ENCODE data around the gene CDH8.

The CDH8 gene

DNA sequence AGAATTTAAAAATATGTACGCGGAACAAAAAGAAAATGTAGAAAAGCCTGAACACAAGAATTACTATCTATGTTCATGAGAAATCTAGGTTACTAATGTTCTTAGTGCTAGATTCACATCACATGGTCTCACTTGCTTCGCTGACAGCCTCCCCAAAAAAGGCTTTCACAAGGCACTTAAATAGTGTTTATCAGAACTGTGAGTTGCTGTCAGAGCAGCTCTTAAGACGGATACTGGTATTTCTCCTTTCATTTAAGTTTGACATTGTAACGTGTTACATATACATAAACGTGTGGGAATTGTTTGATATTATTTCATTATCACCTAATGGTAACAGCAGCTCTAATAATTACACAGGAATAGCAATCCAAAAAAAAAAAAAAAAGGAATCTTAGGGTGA is 150.9 kb downstream of the CDH8 start:
- TF ChIP-seq, protein P1, sequence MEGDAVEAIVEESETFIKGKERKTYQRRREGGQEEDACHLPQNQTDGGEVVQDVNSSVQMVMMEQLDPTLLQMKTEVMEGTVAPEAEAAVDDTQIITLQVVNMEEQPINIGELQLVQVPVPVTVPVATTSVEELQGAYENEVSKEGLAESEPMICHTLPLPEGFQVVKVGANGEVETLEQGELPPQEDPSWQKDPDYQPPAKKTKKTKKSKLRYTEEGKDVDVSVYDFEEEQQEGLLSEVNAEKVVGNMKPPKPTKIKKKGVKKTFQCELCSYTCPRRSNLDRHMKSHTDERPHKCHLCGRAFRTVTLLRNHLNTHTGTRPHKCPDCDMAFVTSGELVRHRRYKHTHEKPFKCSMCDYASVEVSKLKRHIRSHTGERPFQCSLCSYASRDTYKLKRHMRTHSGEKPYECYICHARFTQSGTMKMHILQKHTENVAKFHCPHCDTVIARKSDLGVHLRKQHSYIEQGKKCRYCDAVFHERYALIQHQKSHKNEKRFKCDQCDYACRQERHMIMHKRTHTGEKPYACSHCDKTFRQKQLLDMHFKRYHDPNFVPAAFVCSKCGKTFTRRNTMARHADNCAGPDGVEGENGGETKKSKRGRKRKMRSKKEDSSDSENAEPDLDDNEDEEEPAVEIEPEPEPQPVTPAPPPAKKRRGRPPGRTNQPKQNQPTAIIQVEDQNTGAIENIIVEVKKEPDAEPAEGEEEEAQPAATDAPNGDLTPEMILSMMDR (IDR thresholded peaks at IDR 0.05; ENCODE audit: low read length, missing control alignments), result no peak
- H3K4me3 ChIP-seq (replicated peaks; ENCODE audit: low read depth, low read length), result no peak overlapping the region

DNA sequence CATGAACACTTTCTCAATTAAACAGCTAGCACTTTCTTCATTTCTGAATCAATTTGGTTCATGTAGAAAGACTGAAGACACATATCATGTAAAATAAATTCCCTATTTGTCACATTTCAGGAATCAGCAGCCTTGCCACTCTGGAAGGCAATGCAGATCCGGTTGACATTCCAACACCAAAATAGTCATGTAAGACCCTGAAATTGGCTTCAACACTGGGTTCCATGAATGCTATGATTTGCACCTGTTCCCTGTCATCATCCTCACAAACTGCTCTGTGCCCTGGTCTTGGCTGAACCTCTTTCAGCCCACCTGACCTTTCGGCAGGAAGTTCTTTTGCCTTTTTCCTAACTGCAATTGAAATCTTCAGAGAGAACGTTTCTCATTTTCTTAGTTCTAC is 156.9 kb downstream of the CDH8 start:
- H3K4me3 ChIP-seq (replicated peaks; ENCODE audit: low read depth, low read length), result no peak overlapping the region
- no peak for DNase-seq (ENCODE audit: low read depth)
- TF ChIP-seq, protein P1 (IDR thresholded peaks at IDR 0.05; ENCODE audit: low read length, missing control alignments), result no peak

More for the DNA sequence above, 150.9 kb downstream of the CDH8 start:
- DNase-seq (ENCODE audit: low read depth), result no peak

DNA sequence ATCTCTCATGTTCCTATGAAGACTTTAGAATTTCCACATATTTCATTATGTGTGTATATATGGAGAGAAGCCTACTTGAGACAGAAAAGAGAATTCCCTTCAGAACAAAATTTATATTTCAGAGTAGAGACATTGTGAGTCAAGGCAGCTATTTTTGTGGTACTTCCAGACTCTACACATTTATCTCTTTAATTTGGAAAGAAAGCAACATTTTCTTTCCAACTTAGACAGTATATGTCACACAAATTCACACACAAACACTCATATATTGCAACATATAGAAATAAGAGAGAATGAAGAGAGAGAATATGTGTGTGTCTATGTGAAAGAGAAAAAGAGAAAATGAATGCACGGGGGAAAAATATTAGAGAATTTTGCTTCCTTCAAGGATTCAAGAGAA is 158.8 kb downstream of the CDH8 start:
- DNase-seq (ENCODE audit: low read depth), result no peak
- H3K4me3 ChIP-seq (replicated peaks; ENCODE audit: low read depth, low read length), result no peak overlapping the region

DNA sequence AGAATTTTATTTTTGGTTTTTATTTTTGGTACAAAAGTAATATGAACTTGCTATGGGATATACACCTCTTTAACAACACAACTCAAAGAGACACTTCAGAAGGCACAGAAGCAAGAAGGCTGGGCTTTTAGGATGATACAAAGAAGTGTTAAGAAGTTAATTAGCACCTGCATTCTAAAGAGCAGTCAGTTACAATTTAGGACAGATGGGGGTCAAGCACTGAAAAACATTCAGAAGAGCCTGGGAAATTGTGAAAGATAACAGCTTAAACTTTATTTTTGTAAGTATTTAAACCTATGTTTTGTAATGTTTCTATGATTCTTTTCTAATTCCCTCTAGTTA is 163.5 kb downstream of the CDH8 start:
- TF ChIP-seq, protein P1 (IDR thresholded peaks at IDR 0.05; ENCODE audit: low read length, missing control alignments), result no peak
- H3K4me3 ChIP-seq (replicated peaks; ENCODE audit: low read depth, low read length), result no peak overlapping the region
- DNase-seq (ENCODE audit: low read depth), result no peak

More for the DNA sequence above, 158.8 kb downstream of the CDH8 start:
- TF ChIP-seq, protein P1 (IDR thresholded peaks at IDR 0.05; ENCODE audit: low read length, missing control alignments), result no peak

DNA sequence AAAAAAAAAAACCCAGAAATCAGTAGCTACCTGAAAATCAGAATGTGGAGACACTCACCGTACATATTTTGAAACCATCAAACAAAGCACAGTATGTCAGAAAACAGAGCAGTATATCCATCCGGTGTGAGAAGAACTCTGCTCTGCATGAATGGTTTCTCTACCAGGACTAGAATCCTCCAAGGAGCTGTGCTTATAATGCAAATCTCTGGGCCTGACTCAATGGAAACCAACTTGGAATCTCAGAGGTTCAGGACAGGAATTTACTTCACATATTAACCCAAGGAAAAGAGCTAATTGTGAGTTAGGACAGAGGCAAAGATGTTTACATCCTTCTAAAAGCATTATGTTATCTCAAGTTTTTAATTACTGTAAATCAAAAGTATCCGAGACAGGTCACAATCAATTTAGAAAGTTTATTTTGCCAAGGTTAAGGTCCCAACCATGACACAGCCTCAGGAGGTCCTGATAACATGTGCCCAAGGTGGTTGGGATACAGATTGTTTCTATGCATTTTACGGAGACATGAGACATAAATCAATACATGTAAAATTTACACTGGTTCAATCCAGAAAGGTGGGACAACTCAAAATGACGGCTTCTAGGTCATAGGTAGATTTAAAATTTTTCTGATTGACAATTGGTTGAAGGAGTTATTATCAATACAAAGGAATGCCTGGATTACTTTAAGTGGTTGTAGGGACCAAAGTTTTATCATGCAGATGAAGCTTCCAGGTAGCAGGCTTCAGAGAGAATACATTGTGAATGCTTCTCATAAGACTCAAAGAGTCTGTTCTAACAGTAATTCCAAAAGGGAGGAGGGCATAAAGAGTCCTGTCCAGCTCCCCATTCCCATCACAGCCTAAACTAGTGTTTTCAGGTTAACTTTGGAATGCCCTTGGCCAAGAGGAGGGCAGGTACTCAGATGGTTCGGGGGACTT is 164.1 kb downstream of the CDH8 start:
- DNase-seq (ENCODE audit: low read depth), result no peak
- H3K4me3 ChIP-seq (replicated peaks; ENCODE audit: low read depth, low read length), result no peak overlapping the region
- TF ChIP-seq, protein P1 (IDR thresholded peaks at IDR 0.05; ENCODE audit: low read length, missing control alignments), result no peak

DNA sequence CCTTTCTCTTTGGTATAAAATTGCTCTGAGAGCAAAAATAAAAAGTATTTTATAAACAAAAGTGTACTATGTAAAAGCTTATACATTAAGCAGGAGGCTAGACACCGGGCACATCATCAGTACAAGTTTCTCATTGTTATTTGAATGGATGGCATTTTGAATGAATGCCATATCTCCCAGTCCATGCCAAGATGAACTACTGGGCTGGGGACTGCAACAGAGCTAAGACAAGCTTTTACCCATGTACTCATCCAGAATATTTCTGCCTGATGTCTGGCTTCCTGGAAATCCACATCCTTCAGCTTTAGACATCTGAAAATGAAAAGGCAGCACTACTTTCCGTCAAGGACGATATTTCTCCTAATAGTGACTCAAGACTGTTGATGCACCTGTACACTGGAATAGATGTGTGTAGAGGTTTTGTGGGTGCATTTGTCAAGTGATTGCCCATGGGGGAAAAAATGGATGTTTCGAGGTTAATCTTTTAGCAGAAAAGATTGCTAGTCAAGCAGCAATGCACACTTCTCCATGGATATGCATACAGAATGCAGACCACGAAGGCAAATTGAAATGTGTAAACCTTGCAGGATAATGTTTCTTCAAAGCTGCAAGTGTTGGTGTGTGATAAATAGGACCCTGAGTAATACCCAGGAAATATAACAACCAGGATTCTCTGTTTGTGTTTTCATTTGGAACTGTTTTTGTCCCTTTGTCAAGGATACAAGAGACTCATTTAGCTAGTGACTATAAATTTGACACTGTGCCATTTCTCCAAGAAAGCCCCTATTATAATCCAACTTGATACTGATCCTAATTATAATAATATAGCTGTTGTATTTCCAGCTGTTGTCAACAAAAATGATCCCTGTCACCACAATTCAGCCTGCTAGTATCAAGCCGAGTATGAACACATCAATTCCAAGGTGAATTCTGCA is 173.8 kb downstream of the CDH8 start:
- TF ChIP-seq, protein P1 (IDR thresholded peaks at IDR 0.05; ENCODE audit: low read length, missing control alignments), result no peak
- no peak for DNase-seq (ENCODE audit: low read depth)
- no peak overlapping the region for H3K4me3 ChIP-seq (replicated peaks; ENCODE audit: low read depth, low read length)

Data from fibroblast of pulmonary artery (primary cell).